Endodermal cell (in vitro differentiated cells): Measurements from ENCODE around the gene PARD3B. TPM values are rescaled to one million over a fixed set of nuclear protein-coding genes. Genes with fewer than 3 reads are reported as not detected.

Experiments used
- DNase-seq: peaks from one replicate; pipeline ENCODE4 v3.0.0-alpha.2; 2017
- H3K27ac ChIP-seq: 2 replicates; pipeline ENCODE4 v1.5.1; 2013; ENCODE audit warnings: mild to moderate bottlenecking, low read depth, low read length, moderate library complexity
- H3K27me3 ChIP-seq: 2 replicates; pipeline ENCODE4 v1.6.1; 2013; ENCODE audit warnings: mild to moderate bottlenecking, low read length, moderate library complexity; ENCODE audit not compliant: insufficient read depth, control insufficient read depth, poor library complexity, severe bottlenecking
- H3K36me3 ChIP-seq: 2 replicates; pipeline ENCODE4 v1.7.0; 2013; ENCODE audit warnings: mild to moderate bottlenecking, low read length, moderate library complexity; ENCODE audit not compliant: control insufficient read depth, insufficient read depth
- H3K4me1 ChIP-seq: one replicate; pipeline ENCODE4 v1.7.0; 2013; ENCODE audit warnings: low read length; ENCODE audit not compliant: control insufficient read depth, insufficient read depth
- H3K4me3 ChIP-seq: 2 replicates; pipeline ENCODE4 v1.5.1; 2013; ENCODE audit warnings: mild to moderate bottlenecking, low read length, moderate library complexity
- H3K9ac ChIP-seq: 2 replicates; pipeline ENCODE4 v1.6.1; 2013; ENCODE audit warnings: mild to moderate bottlenecking, low read length, moderate library complexity; ENCODE audit not compliant: poor library complexity, severe bottlenecking; ENCODE audit errors: extremely low read depth
- H3K9me3 ChIP-seq: 2 replicates; pipeline ENCODE4 v1.6.1; 2013; ENCODE audit warnings: mild to moderate bottlenecking, low read length, moderate library complexity; ENCODE audit not compliant: control insufficient read depth
- H3K27ac Mint-ChIP-seq: 2 replicates; pipeline ENCODE4 v1.8.0; 2020; ENCODE audit warnings: mixed read lengths
- H3K27me3 Mint-ChIP-seq: 2 replicates; pipeline ENCODE4 v1.8.0; 2021; ENCODE audit warnings: mild to moderate bottlenecking, mixed read lengths; ENCODE audit not compliant: insufficient read depth
- H3K36me3 Mint-ChIP-seq: 2 replicates; pipeline ENCODE4 v1.8.0; 2020; ENCODE audit warnings: low read depth, mixed read lengths
- H3K4me1 Mint-ChIP-seq: 2 replicates; pipeline ENCODE4 v1.8.0; 2020; ENCODE audit warnings: mixed read lengths
- H3K4me3 Mint-ChIP-seq: 2 replicates; pipeline ENCODE4 v1.8.0; 2020; ENCODE audit warnings: mild to moderate bottlenecking, moderate library complexity, mixed read lengths
- H3K9me3 Mint-ChIP-seq: 2 replicates; pipeline ENCODE4 v1.8.0; 2020; ENCODE audit warnings: mild to moderate bottlenecking, mixed read lengths
- WGBS, 2 experiments: methylation state at CpG; one replicate each; pipeline versions ENCODE4 v1.1.5 to v1.1.7; 2013; ENCODE audit warnings: missing lambda C conversion rate in 2 of 2, mixed read lengths in 1 of 2; ENCODE audit not compliant: insufficient coverage in 1 of 2, insufficient read length in 1 of 2; 5-methylcytosine and 5-hydroxymethylcytosine counted together
- total RNA-seq, 2 donors: library from RNA; stranded (reverse); fragmentation: NEBNext Ultra II Directional in 1 of 2; extraction: Animal tissue kit (Norgen Biotek cat#: 25700) in 1 of 2; gene quantifications; 2 replicates in 1 of 2; 3 replicates in 1 of 2; pipeline ENCODE4 v1.2.1, GENCODE V29; 2021
- TF ChIP-seq, protein P1 (sequence below): fragments of 200-600 bp; sonication (generic); conservative IDR thresholded peaks from 2 replicates; pipeline ENCODE4 v1.5.0; 2021; ENCODE audit warnings: antibody characterized with exemption, mild to moderate bottlenecking

PARD3B gene
- total RNA-seq, 2 donors from 2014 or later, result 2.5 to 5.6 TPM

GRCh38 chr2:205073433-205074020 is 528.3 kb downstream of the PARD3B start:
- Histone ChIP-seq H3K9ac (no peak overlapping the region), H3K27me3 (no peaks in the 10 kb centered on the region), H3K4me1 (no peaks in the 10 kb centered on the region), H3K4me3 (no peak overlapping the region), H3K36me3 (no peaks in the 10 kb centered on the region), H3K27ac (no peak overlapping the region), H3K9me3 (no peaks in the 10 kb centered on the region)
- no peak overlapping the region for H3K27ac Mint-ChIP-seq
- 96% methylated on average over 2 of the region's 2 CpGs; no CpG with 5 or more reads in 1 of the 2 experiments for WGBS, 2 experiments
- H3K4me3 Mint-ChIP-seq, result no peak overlapping the region
- peaks cover 4% of the 10 kb centered on the region for H3K4me1 Mint-ChIP-seq
- no peaks in the 10 kb centered on the region for H3K9me3 Mint-ChIP-seq
- no peaks in the 10 kb centered on the region for H3K36me3 Mint-ChIP-seq
- no peaks in the 10 kb centered on the region for H3K27me3 Mint-ChIP-seq
- TF ChIP-seq, protein P1, sequence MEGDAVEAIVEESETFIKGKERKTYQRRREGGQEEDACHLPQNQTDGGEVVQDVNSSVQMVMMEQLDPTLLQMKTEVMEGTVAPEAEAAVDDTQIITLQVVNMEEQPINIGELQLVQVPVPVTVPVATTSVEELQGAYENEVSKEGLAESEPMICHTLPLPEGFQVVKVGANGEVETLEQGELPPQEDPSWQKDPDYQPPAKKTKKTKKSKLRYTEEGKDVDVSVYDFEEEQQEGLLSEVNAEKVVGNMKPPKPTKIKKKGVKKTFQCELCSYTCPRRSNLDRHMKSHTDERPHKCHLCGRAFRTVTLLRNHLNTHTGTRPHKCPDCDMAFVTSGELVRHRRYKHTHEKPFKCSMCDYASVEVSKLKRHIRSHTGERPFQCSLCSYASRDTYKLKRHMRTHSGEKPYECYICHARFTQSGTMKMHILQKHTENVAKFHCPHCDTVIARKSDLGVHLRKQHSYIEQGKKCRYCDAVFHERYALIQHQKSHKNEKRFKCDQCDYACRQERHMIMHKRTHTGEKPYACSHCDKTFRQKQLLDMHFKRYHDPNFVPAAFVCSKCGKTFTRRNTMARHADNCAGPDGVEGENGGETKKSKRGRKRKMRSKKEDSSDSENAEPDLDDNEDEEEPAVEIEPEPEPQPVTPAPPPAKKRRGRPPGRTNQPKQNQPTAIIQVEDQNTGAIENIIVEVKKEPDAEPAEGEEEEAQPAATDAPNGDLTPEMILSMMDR, result no peak
- no peak for DNase-seq

DNA sequence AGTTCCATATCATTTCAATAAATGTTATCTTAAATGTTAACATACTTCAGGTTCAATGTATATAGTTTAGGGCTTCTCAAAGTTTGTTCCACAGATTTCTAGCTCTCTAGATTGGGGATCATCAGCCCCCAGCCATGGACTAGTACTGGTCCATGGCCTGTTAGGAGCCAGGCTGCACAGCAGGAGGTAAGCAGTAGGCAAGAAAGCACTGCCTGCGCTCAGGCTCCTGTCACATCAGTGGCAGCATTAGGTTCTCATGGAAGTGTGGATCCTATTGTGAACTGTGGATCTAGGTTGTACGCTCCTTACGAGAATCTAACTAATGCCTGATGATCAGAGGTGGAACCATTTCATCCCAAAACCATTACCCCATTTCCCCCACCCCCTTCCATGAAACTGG is 531.1 kb downstream of the PARD3B start:
- Histone ChIP-seq H3K9ac (no peak overlapping the region), H3K9me3 (no peaks in the 10 kb centered on the region), H3K27ac (no peak overlapping the region), H3K27me3 (no peaks in the 10 kb centered on the region), H3K36me3 (no peaks in the 10 kb centered on the region), H3K4me1 (no peaks in the 10 kb centered on the region), H3K4me3 (no peak overlapping the region)
- TF ChIP-seq, protein P1, result no peak
- Mint-ChIP-seq H3K27me3 (no peaks in the 10 kb centered on the region), H3K4me3 (no peak overlapping the region), H3K9me3 (no peaks in the 10 kb centered on the region), H3K4me1 (no peaks in the 10 kb centered on the region), H3K27ac (no peak overlapping the region), H3K36me3 (no peaks in the 10 kb centered on the region)
- WGBS, 2 experiments, result 80 to 99% methylated on average over 1 to 3 of the region's 3 CpGs
- DNase-seq, result no peak

- Histone ChIP-seq H3K4me1 (no peaks in the 10 kb centered on the region), H3K27me3 (no peaks in the 10 kb centered on the region), H3K4me3 (no peak overlapping the region), H3K36me3 (no peaks in the 10 kb centered on the region), H3K27ac (no peak overlapping the region), H3K9ac (no peak overlapping the region), H3K9me3 (no peaks in the 10 kb centered on the region)
- Mint-ChIP-seq H3K4me3 (no peak overlapping the region), H3K36me3 (no peaks in the 10 kb centered on the region), H3K9me3 (no peaks in the 10 kb centered on the region), H3K27me3 (no peaks in the 10 kb centered on the region), H3K4me1 (no peaks in the 10 kb centered on the region), H3K27ac (no peak overlapping the region)
- 83 to 93% methylated on average over 1 to 3 of the region's 3 CpGs for WGBS, 2 experiments
- no peak for DNase-seq
- TF ChIP-seq, protein P1, result no peak
Observed at GRCh38 chr2:205077159-205077558, 531.9 kb downstream of the PARD3B start.
